Retina (tissue), 1 donor: ENCODE results near the gene JPT2.
"Not testable (repeated sequence)": the region's sequence is repeated elsewhere in the genome, so short reads cannot be mapped to it uniquely, and the experiment has no call there.

Experiments used
- DNase-seq: peaks from one replicate; pipeline ENCODE4 v3.0.0-alpha.2; 2016

Gene JPT2

GRCh38 chr16:1677339-1677738 lies 740 bp upstream of the JPT2 start:
- no peak for DNase-seq

DNA sequence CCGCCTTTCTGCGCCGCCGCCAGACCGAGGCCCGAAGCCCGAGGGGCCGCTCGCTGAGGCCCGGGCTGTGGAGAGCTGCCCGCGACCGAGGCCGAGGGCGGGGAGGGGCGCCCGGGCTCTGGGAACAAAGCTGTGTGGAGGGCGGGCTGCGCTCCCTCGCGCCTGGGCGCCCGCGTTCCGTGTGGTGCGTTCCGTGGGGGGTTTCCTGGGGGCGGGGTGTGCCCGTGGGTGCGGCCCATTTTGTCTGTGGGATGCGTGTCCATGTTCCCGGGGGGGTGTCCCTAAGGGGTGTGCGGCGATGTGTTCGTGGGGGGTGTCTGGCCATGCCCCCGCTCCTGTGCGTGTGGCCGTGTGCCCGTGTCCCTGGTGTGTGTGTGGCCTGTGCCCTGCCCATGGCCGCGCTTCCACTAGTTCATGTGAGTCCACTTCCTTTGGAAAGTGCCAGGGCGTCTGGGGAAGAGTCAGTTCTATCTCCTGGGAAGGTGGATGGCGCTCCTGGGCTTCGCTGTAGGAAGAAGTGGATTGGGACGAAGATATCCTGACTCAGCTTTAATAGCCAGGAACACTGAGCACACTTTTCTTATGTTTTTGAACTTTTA lies 520 bp downstream of the JPT2 start:
- peak; percentile 63 for DNase-seq

DNA sequence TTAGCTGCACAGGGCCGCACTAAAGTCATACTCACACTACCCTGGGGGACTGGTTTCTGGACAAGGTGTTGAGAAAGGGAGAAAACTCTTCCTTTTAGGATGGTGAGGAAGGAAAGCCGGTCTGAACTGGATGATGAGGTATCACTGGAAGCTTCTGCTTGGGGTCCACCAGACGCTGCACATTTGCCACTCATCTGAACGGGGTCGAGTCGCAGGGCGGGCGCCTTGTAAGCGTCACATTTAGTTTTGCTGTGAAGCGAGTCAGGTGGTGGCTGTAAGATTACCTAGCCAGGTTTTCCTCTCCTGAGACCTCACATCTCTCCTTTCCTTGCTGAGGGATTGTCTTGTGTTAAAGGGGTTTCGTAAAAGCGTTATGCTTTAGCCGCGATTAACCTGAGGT lies 2.3 kb downstream of the JPT2 start:
- DNase-seq, result no peak

GRCh38 chr16:1681032-1681431 lies 3.0 kb downstream of the JPT2 start:
- DNase-seq, result no peak

- DNase-seq, result no peak
These were observed 9.6 kb downstream of the JPT2 start for GRCh38 chr16:1687427-1688316.

GRCh38 chr16:1688807-1689560 lies 10.9 kb downstream of the JPT2 start:
- no peak for DNase-seq

DNA sequence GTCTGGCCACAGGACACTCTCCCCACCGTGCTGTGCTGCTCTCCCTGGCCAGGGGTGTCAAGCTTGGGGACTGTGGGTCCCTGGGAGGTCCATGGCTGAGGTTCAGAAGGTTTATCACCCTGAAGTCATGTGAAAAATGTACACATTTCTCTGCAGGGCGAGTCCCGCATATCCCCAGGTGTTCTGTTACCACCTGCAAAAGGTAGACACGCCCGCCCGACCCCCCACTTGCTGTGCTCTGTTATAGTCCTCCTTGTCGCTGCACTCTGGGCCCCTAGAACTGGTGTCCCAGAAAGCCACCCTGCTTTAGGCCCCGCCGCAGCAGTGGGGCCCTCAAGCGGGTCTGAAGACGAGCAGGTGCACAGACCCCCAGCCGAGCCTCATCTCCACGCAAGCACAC lies 11.8 kb downstream of the JPT2 start:
- DNase-seq, result no peak

DNA sequence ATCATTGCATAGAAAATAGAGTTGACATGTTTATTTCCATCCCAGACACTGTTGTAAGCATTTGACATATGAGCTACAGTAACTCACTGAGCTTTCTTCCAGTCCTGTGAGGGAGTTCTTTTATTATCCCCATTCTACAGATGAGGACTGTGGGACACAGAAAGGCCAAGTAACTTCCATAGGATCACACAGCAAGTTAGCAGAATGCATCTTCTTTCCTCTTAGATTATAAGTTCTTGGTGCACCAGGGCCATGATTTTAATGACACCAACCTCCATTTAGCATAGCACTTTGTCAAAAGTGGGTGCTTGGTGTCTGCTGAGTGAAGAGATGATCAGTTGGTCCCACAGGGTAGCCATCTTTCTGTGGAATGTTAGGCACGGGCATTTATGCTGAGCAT lies 12.7 kb downstream of the JPT2 start:
- no peak for DNase-seq

DNA sequence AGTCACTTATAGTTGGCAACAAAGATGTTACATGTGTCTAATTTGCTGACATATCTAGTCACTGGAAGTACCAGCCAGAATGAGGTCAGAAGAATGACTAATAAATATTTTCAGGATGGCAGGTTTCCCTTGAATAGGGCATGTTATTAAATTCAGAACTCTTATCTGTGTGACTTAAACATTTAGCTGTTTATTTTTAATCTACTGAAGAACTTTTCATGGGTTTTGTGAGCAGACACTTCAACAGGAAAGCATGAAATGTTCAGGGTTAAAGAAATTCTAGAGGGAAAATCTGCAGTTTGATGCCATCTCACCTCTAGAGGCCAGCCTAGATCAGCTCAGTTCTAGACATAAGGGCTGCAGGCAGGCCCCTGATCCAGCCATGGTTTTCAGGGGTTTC lies 13.2 kb downstream of the JPT2 start:
- no peak for DNase-seq

DNA sequence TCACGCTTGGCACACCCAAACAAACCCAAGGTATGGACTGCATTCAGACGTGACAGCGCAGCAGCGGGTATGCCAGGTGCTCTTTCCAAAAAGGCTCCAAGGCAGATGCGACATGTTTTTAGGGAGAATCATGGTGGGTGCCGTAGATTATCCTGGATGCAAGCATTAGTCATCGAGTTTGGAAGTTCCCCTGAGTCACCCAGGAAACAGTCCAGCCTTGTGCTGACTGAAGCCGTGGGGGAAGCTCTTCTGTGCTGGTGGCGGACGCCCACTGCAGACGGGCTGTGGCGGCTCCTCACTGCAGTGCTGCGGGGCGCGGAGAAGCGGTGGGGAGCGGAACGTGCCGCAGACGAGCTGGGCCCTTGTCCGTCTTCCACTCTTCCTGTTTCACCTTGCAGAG lies 13.9 kb downstream of the JPT2 start:
- DNase-seq, result no peak

- no peak for DNase-seq
These were observed 18.8 kb downstream of the JPT2 start for GRCh38 chr16:1696863-1697262.

DNA sequence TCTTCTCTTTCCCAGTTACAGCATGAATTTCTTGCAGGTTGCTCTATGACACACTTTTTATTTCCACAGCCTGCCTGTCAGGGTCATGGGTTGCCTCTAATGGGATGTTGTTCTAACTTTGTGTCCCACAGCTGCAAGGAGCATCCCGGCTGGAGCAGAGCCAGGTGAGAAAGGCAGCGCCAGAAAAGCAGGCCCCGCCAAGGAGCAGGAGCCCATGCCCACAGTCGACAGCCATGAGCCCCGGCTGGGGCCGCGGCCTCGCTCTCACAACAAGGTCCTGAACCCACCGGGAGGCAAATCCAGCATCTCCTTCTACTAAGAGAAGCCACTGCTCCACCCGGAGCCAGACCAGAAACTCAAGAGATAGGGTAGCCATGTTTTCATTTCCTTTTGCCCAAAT lies 20.6 kb downstream of the JPT2 start:
- no peak for DNase-seq

GRCh38 chr16:1700246-1700645 lies 22.2 kb downstream of the JPT2 start:
- no peak for DNase-seq

GRCh38 chr16:1701216-1701878 lies 23.3 kb downstream of the JPT2 start:
- DNase-seq, result no peak

DNA sequence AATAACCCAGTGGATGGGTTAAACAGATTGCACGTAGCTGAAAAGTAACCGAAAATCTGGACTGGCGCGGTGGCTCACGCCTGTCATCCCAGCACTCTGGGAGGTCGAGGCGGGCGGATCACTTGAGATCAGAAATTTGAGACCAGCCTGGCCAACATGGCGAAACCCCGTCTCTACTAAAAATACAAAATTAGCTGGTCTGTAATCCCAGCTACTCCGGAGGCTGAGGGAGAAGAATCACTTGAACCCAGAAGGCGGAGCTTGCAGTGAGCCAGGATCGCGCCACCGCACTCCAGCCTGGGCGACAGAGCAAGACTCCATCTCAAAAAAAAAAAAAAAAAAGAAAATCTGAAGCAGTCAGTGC lies 27.2 kb downstream of the JPT2 start:
- DNase-seq, result not testable (repeated sequence)

GRCh38 chr16:1705688-1706385 lies 27.8 kb downstream of the JPT2 start, which contains the start of gene MAPK8IP3:
Gene MAPK8IP3 (plus strand): TSS chr16:1706195. CDS start chr16:1706340, 145 bp downstream.
- DNase-seq, result peak; percentile 99

GRCh38 chr16:1706386-1707192 lies 28.5 kb downstream of the JPT2 start:
- DNase-seq, result no peak

DNA sequence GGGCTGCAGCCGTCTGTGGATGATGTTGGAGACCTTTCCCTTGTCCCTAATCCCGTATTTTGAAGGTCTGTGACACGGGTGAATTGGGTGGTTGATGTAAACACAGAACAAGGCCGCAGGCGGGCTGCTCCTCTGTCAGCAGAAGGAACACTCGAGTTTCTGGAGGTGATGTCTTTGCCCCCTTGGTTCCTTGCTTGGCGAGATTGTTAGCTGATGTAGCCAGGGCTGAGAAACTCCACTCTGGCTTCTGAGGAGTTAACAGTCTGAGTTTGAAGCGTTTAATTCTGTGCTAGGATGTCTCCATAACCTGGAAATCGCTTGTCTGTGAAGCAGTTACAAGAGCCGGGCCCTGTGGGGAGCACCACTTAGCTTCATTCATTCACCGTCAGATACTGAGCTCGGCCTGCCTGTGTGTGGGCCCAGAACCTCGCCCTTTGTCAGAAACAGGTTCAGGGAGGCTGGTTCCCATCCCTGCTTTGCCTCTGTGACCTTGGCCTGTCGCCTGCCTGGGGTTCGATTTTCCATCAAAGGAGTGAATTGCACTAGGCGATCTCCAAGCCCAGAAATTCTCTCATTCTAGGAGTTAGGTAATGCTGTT lies 29.2 kb downstream of the JPT2 start:
- peak; percentile 63 for DNase-seq

DNA sequence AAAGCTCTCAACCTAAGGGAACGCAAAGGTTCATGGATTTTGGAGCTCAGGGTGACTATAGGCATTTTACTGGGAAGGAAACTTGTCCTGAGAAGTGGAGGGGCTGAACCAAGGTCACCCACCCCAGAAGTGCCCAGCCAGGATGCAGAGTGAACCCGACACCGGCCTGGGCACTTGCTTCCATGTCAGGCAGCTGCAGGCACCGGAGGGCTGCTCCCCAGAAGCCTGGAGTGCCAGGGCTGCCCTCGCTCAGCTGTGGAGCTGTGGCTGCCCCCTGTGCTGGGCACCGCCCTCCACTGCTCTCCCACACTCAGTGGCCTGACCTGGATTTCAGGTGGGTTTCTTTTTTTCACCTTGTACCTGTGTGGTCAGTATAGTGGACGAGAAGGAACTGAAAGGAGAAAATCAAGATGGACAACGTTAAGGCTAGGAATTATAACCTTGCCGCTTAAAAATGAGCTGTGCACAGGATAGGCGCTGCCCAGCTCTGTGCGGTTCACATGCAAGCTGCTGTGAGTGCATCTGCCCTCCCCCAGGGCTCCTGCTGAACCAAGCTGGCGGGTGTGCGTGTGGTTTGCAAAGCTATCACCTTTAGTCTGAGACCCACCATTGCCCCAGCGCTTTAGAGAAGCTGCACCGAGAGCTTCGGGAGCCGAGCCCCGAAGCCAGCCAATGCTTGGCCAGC lies 30.1 kb downstream of the JPT2 start:
- no peak for DNase-seq

GRCh38 chr16:1708768-1709180 lies 30.7 kb downstream of the JPT2 start:
- DNase-seq, result no peak

GRCh38 chr16:1709356-1709755 lies 31.3 kb downstream of the JPT2 start:
- no peak for DNase-seq
